ENCODE results near the gene LRRIQ3.

Gene LRRIQ3

GRCh38 chr1:74235153-74235552 lies 37.2 kb upstream of the LRRIQ3 start, which contains the start of gene TNNI3K:
TNNI3K (plus strand) TSS chr1:74235387; CDS start chr1:74235452, 65 bp downstream.
- in situ Hi-C loops (cut with MboI; ENCODE audit: low sequenced_read_pairs, unreplicated experiment) = no loop called here
- DNase-seq (ENCODE audit: low spot score) = no peak
- no peak for TF ChIP-seq CTCF (IDR thresholded peaks at IDR 0.05; ENCODE audit: borderline replicate concordance, control extremely low read depth, extremely low read depth, insufficient read depth, missing control alignments)

GRCh38 chr1:74223453-74223852 lies 25.5 kb upstream of the LRRIQ3 start:
- no peak for DNase-seq (ENCODE audit: low spot score)
- no peak for TF ChIP-seq CTCF (IDR thresholded peaks at IDR 0.05; ENCODE audit: borderline replicate concordance, control extremely low read depth, extremely low read depth, insufficient read depth, missing control alignments)
- in situ Hi-C loops (cut with MboI; ENCODE audit: low sequenced_read_pairs, unreplicated experiment) = no loop called here

GRCh38 chr1:74222701-74223100 lies 24.7 kb upstream of the LRRIQ3 start:
- TF ChIP-seq CTCF (IDR thresholded peaks at IDR 0.05; ENCODE audit: borderline replicate concordance, control extremely low read depth, extremely low read depth, insufficient read depth, missing control alignments) = no peak
- in situ Hi-C loops (cut with MboI; ENCODE audit: low sequenced_read_pairs, unreplicated experiment) = no loop called here
- DNase-seq (ENCODE audit: low spot score) = no peak

GRCh38 chr1:74215229-74215628 lies 17.3 kb upstream of the LRRIQ3 start:
- no peak for DNase-seq (ENCODE audit: low spot score)

GRCh38 chr1:74205266-74205665 lies 7.3 kb upstream of the LRRIQ3 start:
- in situ Hi-C loops (cut with MboI; ENCODE audit: low sequenced_read_pairs, unreplicated experiment) = no loop called here
- no peak for DNase-seq (ENCODE audit: low spot score)
- TF ChIP-seq CTCF (IDR thresholded peaks at IDR 0.05; ENCODE audit: borderline replicate concordance, control extremely low read depth, extremely low read depth, insufficient read depth, missing control alignments) = no peak

More at GRCh38 chr1:74215229-74215628, 17.3 kb upstream of the LRRIQ3 start:
- in situ Hi-C loops (cut with MboI; ENCODE audit: low sequenced_read_pairs, unreplicated experiment) = no loop called here
- no peak for TF ChIP-seq CTCF (IDR thresholded peaks at IDR 0.05; ENCODE audit: borderline replicate concordance, control extremely low read depth, extremely low read depth, insufficient read depth, missing control alignments)

- TF ChIP-seq CTCF (IDR thresholded peaks at IDR 0.05; ENCODE audit: borderline replicate concordance, control extremely low read depth, extremely low read depth, insufficient read depth, missing control alignments) = no peak
- in situ Hi-C loops (cut with MboI; ENCODE audit: low sequenced_read_pairs, unreplicated experiment) = no loop called here
- no peak for DNase-seq (ENCODE audit: low spot score)
Measured at GRCh38 chr1:74199504-74199903, 1.5 kb upstream of the LRRIQ3 start.

GRCh38 chr1:74197255-74197654 lies 721 bp downstream of the LRRIQ3 start:
- peak; percentile 7 for DNase-seq (ENCODE audit: low spot score)
- in situ Hi-C loops (cut with MboI; ENCODE audit: low sequenced_read_pairs, unreplicated experiment) = no loop called here
- no peak for TF ChIP-seq CTCF (IDR thresholded peaks at IDR 0.05; ENCODE audit: borderline replicate concordance, control extremely low read depth, extremely low read depth, insufficient read depth, missing control alignments)
